HPDE6-E6E7 (cell line): Measurements from ENCODE around the gene YEATS2.
A peak's percentile ranks its signal among the peaks of the same experiment; 100 is the strongest.
"Not testable (repeated sequence)": the region's sequence is repeated elsewhere in the genome, so short reads cannot be mapped to it uniquely, and the experiment has no call there.

Experiments used
- DNase-seq: peaks from one replicate; pipeline ENCODE4 v3.0.0; 2011; ENCODE audit warnings: missing footprints; ENCODE audit errors: extremely low spot score

The YEATS2 gene

DNA sequence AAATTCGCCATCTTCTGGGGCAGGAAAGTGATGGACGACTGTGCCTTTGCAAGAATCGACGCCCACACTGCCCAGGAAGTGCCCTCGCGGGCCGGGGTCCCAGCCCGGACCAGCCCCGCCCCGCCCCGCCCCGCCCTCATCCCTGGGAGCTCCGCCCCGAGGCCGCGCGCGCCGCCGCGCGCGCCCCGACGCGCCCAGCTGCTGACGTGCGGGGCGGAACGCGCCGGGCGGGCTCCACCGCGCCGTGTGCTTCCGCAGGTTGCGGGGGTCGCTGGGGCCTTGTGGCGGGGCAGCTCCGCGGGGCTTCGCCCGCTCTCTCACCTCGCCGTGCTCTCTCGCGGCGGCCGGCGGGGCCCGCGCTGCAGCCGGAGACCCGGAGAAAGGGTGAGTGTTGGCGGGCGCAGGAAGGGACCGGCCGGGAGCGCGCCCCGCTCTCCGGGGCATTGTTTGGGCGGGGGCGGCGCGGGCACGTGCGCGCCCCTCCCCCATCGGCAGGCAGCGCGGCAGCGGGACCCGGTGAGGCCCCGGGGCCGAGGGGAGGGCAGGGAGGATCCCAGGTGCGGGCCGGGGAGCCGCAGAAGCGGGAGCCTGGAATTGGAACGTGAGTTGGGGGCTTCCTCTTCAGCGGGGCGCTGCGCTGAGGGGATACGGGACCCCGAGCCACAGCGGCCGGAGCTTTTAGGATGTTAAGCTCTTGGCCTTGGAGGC is at the start of gene YEATS2:
YEATS2 (plus strand) TSS at position 188 of the 708 bp plus-strand sequence. CDS start 17,366 bp downstream, outside the sequence.
- DNase-seq = peak; percentile 83

GRCh38 chr3:183650554-183650953 is 47.0 kb upstream of the YEATS2 start:
- DNase-seq = no peak

DNA sequence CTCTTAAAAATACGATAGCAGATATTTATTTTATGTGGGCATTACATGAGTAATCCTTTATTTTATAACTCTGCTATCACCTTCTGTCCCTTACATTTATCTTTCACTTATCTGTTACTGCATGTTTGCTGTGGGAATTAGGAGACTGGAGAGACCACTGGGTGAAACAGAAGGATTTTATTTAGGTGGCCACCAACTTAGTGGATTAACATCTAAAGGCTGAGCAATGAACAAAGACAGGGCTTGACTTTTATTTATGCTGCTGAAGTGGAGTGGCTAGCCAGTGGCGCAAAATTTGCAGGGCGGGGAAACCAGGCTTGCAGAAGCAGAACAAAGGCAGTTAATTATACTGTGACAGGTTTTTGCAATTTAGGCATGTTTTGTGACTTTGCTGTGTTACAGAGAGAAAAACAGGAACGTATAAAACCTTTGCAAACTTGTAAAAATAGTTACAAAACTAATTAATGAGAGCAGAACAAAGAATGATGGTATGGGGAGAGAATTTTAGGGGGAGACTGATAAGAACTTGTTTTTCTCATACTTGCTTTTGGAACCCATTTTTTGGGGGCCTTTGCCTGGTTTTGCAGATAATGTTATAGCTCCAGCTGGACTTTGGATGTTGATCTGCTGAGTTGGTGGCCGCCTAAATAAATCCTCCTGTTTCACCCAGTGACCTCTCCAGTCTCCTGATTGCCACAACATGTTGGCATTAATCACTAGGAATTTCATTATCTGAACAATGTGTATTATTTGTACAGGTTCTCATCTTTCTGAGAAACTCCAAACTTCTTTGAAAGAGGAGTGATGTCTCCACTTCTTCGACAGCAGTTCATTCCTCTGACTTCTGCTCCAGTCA is 44.2 kb upstream of the YEATS2 start:
- no peak for DNase-seq

DNA sequence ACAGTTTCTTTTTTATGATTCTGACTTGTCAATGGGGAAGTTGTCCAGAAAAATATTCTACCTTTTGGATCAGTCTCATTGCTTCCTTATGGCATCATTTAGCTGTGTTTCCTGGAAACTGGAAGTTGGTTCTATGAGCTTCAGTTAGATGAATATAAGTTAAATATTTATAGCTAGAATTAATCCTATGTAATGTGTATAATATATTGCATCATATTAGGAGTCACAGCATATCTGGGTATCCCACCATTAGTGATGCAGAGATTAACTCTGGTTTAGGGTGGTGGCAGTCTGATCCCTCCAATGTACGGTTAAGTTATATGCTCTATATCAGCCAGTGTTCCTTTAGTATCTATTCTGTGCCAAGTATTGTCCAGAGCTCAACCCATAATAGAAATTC is 42.9 kb upstream of the YEATS2 start:
- no peak for DNase-seq

DNA sequence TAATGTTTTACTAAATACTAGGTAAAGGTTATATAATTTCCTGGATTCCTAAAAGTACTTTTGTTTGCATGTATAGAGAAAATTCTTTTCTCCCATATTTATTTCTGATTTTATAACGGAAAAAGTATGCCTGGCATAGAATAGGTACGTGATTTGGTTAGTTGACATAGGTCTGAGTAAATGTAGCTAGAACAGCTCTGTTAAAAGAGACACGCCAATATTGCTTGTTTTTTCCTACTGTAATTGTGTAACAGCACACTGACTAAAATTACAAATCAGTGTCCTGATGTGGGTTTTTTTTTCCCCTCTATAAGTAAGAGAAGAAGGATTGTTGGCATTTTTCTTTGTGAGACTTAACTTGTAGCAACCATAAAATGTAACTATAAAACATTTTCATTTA is 35.5 kb upstream of the YEATS2 start:
- DNase-seq = no peak

DNA sequence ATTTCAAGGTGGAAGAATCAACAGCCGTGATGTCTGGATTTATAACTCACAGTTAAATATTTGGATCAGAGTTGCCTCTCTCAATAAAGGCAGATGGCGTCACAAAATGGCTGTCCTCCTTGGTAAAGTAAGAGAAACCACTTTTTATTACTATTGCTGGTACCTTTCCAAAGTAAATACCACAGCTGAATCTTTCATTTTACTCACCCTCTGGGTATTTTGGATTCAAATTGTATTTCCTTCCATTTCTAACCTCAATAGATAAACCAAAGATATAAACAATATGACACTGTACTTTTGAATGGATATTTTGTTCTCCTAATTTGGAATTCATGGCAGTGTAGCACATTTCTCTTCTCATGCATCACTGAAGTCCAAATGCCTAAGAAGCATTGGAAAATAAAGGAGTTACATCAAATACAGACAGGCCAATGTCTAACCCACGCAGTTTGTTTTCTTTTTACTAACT is 32.6 kb upstream of the YEATS2 start:
- no peak for DNase-seq

GRCh38 chr3:183680061-183680460 is 17.5 kb upstream of the YEATS2 start:
- DNase-seq = no peak

DNA sequence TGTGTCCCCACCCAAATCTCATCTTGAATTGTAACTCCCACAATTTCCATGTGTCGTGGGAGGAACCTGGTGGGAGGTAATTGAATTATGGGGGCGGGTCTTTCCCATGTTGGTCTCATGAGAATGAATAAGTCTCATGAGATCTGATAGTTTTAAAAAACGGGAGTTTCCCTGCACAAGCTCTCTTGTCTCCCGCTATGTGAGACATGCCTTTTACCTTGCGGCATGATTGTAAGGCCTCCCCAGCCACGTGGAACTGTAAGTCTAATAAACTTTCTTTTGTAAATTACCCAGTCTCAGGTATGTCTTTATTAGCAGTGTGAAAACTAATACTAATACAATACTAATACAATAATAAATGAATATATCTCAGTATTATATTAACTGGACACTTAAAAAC is 9.9 kb upstream of the YEATS2 start:
- DNase-seq = no peak

GRCh38 chr3:183688874-183689273 is 8.7 kb upstream of the YEATS2 start:
- no peak for DNase-seq

GRCh38 chr3:183689621-183690020 is 8.0 kb upstream of the YEATS2 start:
- DNase-seq = not testable (repeated sequence)

DNA sequence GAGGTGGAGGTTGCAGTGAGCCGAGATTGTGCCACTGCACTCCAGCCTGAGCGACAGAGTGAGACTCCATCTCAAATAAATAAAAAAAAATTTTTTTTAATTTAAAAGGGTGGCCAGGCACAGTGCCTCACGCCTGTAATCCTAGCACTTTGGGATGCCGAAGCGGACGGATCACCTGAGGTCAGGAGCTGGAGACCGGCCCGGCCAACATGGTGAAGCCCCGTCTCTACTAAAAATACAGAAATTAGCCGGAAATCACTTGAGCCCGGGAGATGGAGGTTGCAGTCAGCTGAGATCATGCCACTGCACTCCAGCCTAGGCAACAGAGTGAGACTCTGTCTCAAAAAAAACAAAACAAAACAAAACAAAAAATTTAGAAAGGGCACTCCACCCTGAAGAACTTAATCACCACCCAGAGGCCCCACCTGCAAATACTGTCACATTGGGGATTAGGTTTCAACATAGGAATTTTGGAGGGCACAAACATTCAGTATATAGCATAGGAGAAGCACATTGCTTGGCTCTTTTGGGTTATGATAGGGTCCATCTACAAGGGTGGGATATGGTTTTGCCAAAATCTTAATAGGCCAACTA is 7.1 kb upstream of the YEATS2 start:
- no peak for DNase-seq

DNA sequence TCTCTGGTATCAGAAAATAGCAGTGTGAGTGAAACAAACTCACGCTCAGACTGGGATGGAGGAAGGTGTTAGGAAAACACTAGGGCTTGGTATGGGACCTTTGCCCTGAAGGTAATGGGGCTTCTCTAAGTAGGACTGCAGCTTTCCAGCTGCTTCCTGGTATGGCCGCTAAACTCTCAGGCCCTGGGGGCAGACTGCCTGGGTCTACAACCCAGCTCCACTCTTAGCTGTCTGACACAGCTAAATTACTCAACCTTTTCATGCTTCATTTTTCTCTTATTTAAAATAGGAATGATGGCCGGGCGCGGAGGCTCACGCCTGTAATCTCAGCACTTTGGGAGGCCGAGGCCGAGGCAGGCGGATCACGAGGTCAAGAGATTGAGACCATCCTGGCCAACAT is 5.2 kb upstream of the YEATS2 start:
- no peak for DNase-seq

DNA sequence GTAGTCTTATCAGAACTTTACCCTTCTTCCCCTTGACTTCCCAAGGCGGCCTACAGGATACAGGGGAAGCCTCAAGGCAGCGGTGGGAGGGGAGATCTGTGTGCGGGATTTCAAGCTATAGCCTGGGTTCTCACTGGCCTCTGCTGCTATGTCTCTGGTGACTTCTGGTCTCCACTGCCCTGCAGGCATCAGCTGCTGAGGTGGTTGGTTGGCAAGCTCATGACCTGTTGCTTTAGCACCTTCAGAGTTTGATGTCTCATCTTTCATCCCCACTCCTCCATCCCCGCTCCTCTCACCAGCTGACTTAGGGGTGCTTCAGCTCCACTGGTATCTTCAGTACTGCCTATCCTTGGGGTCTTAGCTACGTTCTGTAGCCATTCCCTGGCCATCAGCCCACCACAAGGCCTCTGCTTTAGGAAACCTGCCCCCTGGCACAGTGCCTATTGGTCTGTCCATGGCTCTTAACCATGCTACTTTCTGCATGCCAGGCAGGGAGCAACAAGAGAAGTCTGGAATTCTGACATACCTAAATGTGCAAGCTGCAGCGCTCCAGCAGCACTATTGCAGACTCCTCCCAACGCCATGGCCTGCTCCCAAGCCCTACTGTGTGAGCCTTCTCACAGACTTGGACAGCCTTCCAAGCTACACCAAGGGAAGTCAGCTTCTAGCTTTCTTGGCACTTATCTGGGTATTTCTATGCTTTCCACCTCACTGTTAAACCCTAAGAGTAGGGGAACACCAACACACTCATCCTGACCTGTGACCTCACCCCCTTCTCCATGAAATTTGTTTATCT is 1.8 kb upstream of the YEATS2 start:
- DNase-seq = no peak

DNA sequence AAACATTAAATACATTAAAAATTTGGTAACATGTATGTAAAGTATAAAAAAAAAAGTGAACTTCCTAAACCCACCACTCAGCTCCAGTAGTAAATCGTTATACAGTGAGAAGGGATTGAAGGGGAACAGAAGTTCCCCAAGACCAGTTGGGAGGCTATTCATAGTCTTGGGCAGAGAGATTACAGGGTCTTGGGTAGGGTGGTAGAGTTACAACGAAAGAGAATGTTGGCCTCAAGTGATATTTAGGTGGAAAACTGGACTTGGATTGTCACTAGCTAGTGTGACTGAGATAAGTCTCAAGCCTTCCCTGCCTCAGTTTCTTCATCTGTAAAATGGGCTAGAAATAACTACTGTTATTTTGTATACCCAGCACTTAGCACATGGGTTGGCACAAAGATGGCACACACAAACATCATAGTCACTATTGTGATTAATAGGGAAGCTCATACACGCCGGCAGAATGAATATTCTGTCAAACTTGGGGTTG is 431 bp upstream of the YEATS2 start:
- DNase-seq = no peak

DNA sequence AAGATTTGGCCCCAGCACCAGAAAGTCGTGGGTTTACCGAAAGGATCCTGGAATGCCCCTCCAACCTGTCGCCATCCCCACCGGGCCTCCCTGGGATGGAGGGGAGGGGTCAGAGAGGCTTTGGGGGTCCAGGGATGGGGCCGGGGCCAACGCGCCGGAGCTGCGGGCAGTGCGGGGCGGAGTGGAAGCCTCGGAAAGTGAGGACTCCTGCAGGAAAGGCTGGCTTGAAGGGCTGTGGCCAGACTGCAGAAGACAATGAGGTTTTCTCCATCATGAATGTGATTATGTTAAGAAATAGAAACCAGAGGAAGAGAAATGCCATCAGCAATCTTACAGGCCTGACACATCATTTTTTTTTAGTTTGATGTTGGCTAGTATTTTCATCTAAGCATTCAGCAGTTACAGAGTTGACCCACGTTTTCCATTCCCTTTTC is 738 bp downstream of the YEATS2 start:
- DNase-seq = no peak

- no peak for DNase-seq
Measured at GRCh38 chr3:183698756-183699155, 1.2 kb downstream of the YEATS2 start.

DNA sequence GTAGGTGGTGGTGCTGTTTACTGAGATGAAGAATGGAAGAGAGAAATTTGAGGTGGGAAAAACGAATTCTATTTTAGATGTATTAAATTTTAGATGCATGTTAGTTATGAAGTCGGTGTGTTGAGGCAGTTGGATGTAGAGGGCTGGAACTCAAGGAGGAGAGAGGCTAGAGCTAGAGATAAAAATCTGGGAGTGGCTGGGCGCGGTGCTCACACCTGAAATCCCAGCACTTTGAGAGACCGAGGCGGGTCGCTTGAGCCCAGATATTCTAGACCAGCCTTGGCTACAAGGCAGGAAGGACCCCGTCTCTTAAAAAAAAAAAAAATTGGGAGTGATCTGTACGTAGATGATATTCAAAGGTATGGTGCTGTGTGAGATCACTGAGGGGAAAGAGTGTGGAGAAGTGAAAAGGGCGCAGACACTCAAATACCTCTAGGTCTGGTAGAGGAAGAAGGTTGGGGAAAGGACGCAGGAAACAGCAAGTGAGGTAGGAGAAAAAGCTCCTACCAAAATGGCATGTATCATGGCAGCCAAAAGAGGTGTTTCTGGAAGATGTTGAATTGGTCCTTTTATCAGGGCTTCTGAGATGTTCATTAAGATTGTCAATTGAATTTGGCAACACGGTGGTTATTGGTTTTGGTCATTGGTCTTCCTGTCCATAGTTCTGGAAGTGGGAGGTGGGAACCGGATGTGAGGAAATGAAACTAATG is 1.8 kb downstream of the YEATS2 start:
- no peak for DNase-seq

DNA sequence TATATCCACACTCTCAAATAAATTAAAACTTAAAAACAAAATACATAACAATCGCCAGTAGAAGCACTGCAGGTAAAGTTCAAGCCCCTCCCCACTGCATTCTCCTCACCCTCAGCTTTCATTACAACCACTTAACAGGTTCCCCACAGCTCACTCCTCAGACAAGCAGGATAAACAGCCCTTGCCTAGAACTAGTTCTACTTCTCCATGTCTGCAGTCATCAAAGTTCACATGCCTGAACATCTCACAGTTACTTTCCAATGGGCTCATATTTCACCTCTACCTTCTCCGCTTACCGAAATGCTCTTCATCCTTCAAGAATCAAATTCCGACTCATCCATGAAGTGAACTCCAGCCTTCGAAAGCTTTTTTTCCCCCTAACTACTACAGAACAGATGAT is 4.1 kb downstream of the YEATS2 start:
- DNase-seq = no peak

DNA sequence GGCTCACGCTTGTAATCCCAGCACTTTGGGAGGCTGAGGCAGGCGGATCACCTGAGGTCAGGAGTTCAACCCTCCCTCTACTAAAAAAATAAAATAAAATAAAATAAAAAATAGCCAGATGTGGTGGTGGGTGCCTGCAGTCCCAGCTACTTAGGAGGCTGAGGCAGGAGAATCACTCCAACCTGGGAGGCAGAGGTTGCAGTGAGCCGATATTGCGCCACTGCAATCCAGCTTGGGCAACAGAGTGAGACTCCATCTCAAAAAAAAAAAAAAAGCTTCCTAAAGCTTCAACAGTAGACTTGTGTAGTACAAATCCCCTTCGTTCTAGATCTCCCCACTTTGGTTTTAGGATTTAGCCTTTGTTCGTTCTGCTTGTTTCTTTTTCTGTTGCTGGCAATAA is 6.3 kb downstream of the YEATS2 start:
- not testable (repeated sequence) for DNase-seq

GRCh38 chr3:183710231-183710630 is 12.6 kb downstream of the YEATS2 start:
- no peak for DNase-seq

GRCh38 chr3:183711516-183711915 is 13.9 kb downstream of the YEATS2 start:
- DNase-seq = no peak
